Panc1 (cell line): ENCODE data around the gene CD300LG. TPM values are rescaled to one million over a fixed set of nuclear protein-coding genes. Genes with fewer than 3 reads are reported as not detected.

ENCODE experiments used
- ATAC-seq: fragments of 200-7000 bp; cut with Tn5 transposase; 2 replicates; pipeline ENCODE4 v1.9.1; 2020; ENCODE audit warnings: mild to moderate bottlenecking, moderate library complexity
- BruUV-seq: library from RNA; stranded (reverse); fragments of 400-500 nt; replicated peaks from 2 replicates; lab custom pipeline; 2021; lab: Mats Ljungman, UMichigan
- CTCF ChIA-PET: fragments of 300-600 bp; sonication (Branson Sonifier 250); formaldehyde crosslinking; loops from one replicate; lab custom pipeline; 2022; ENCODE audit warnings: antibody characterized with exemption; lab: Charles Lee
- POLR2A ChIA-PET: fragments of 300-600 bp; sonication (Branson Sonifier 250); formaldehyde crosslinking; loops from one replicate; lab custom pipeline; 2022; ENCODE audit warnings: antibody characterized with exemption; lab: Charles Lee
- DNase-seq: peaks from one replicate; pipeline ENCODE4 v3.0.0-alpha.2; 2010; ENCODE audit warnings: low read depth, low spot score
- H3K27ac ChIP-seq: 2 replicates; pipeline ENCODE4 v1.5.1; 2011; ENCODE audit warnings: mild to moderate bottlenecking, low read length, inconsistent platforms
- H3K27me3 ChIP-seq: fragments of 200-500 bp; sonication (Bioruptor generic); 2 replicates; pipeline ENCODE4 v1.6.0; 2014; ENCODE audit warnings: low read length, inconsistent platforms; ENCODE audit not compliant: control insufficient read depth, insufficient read depth
- H3K36me3 ChIP-seq: fragments of 200-500 bp; sonication (Bioruptor generic); 2 replicates; pipeline ENCODE4 v1.5.1; 2014; ENCODE audit warnings: inconsistent platforms, mild to moderate bottlenecking, low read length, moderate library complexity; ENCODE audit not compliant: control insufficient read depth, insufficient read depth
- H3K4me1 ChIP-seq: 2 replicates; pipeline ENCODE4 v1.5.1; 2011; ENCODE audit warnings: inconsistent platforms, mild to moderate bottlenecking, low read length, moderate library complexity; ENCODE audit not compliant: control insufficient read depth, insufficient read depth
- H3K4me3 ChIP-seq, 2 experiments: 2 replicates each; pipeline ENCODE4 v1.5.1; 2011 to 2012; ENCODE audit warnings: low read depth in 2 of 2, low read length in 2 of 2, mild to moderate bottlenecking in 2 of 2, inconsistent platforms in 1 of 2, moderate library complexity in 1 of 2
- H3K9me3 ChIP-seq: fragments of 200-500 bp; sonication (Bioruptor generic); 2 replicates; pipeline ENCODE4 v1.5.1; 2014; ENCODE audit warnings: low read depth, mild to moderate bottlenecking, inconsistent platforms, low read length, moderate library complexity; ENCODE audit not compliant: control insufficient read depth, insufficient read depth
- CTCF ChIP-seq: fragments of 450-650 bp; IDR thresholded peaks from 2 replicates; pipeline ENCODE4 v1.5.1; 2017; ENCODE audit warnings: mild to moderate bottlenecking
- POLR2AphosphoS5 ChIP-seq: IDR thresholded peaks from 2 replicates; pipeline ENCODE4 v1.6.1; 2012; ENCODE audit warnings: mild to moderate bottlenecking, low read depth, low read length, moderate library complexity
- REST ChIP-seq, 2 experiments: IDR thresholded peaks; 2 replicates each; pipeline ENCODE4 v1.6.1; 2011 to 2012; ENCODE audit warnings: low read depth in 2 of 2, control low read depth in 1 of 2, low read length in 1 of 2, mild to moderate bottlenecking in 1 of 2, moderate library complexity in 1 of 2; ENCODE audit not compliant: insufficient read depth in 1 of 2
- SIN3A ChIP-seq: IDR thresholded peaks from 2 replicates; pipeline ENCODE4 v1.6.1; 2012; ENCODE audit warnings: low read depth, mild to moderate bottlenecking, low read length, moderate library complexity, borderline replicate concordance; ENCODE audit not compliant: insufficient read depth
- TCF7L2 ChIP-seq: IDR thresholded peaks from 2 replicates; pipeline ENCODE4 v1.6.1; 2011; ENCODE audit warnings: mild to moderate bottlenecking, low read depth, low read length, inconsistent platforms
- in situ Hi-C: cut with HindIII; loops from 2 replicates; pipeline ENCODE4 v1.10.0; 2016; ENCODE audit warnings: low sequenced_read_pairs, low pct_unique_long_range_greater_than_20kb
- intact Hi-C: fragments of 100-400 bp; cut with micrococcal nuclease; formaldehyde crosslinking; loops from one replicate; pipeline ENCODE4 v1.10.0; 2022; ENCODE audit not compliant: unreplicated experiment
- total RNA-seq: library from RNA; stranded (reverse); gene quantifications from one replicate; pipeline ENCODE4 v1.2.1, GENCODE V29; 2021; ENCODE audit not compliant: unreplicated experiment

CD300LG gene
- total RNA-seq, 1 experiment from 2014 or later = not detected

- DNase-seq (no peak), ATAC-seq (no peak)
- no TSS peak for BruUV-seq
- peaks cover 3% of the 10 kb centered on the region; the same call in 1 of the 2 replicates for H3K27me3 ChIP-seq
- ChIA-PET CTCF (no interaction called here), POLR2A (no interaction called here)
- H3K4me3 ChIP-seq = no peak overlapping the region
- no peaks in the 10 kb centered on the region for H3K9me3 ChIP-seq
- H3K36me3 ChIP-seq = no peaks in the 10 kb centered on the region; the same call in 1 of the 2 replicates
- peaks cover 14% of the 10 kb centered on the region for H3K4me1 ChIP-seq
- TF ChIP-seq POLR2AphosphoS5 = no peak
- TF ChIP-seq TCF7L2 = no peak
- TF ChIP-seq SIN3A = no peak
- no peak for TF ChIP-seq CTCF
- no peak for TF ChIP-seq REST (IDR thresholded peaks at IDR 0.05; ENCODE audit: insufficient read depth in 1 of 2, low read depth in 2 of 2, low read length in 1 of 2)
- intact Hi-C loops = no loop called here
- no peak overlapping the region for H3K27ac ChIP-seq
- in situ Hi-C loops = no loop called here
Observed at GRCh38 chr17:43905400-43905984, 58.5 kb downstream of the CD300LG start.

- Histone ChIP-seq H3K27ac (no peak overlapping the region), H3K9me3 (no peaks in the 10 kb centered on the region), H3K27me3 (peaks cover 3% of the 10 kb centered on the region; the same call in 1 of the 2 replicates), H3K4me3 (peak overlapping the region in 1 of 2 experiments; percentile 34; a peak in 1 of 4 replicates), H3K36me3 (no peaks in the 10 kb centered on the region; the same call in 1 of the 2 replicates), H3K4me1 (peaks cover 10% of the 10 kb centered on the region)
- DNase-seq (no peak), ATAC-seq (no peak; the same call in 1 of the 2 replicates)
- ChIA-PET POLR2A (no interaction called here), CTCF (no interaction called here)
- TF ChIP-seq CTCF (no peak), POLR2AphosphoS5 (no peak), REST (IDR thresholded peaks at IDR 0.05; ENCODE audit: insufficient read depth in 1 of 2, low read depth in 2 of 2, low read length in 1 of 2) (no peak), SIN3A (no peak), TCF7L2 (no peak)
- in situ Hi-C loops = no loop called here
- intact Hi-C loops = no loop called here
- no TSS peak for BruUV-seq
Observed at GRCh38 chr17:43905985-43906852, 59.2 kb downstream of the CD300LG start.
